ENCODE results near the gene UNC45B. TPM values are rescaled to one million over a fixed set of nuclear protein-coding genes. Genes with fewer than 3 reads are reported as not detected.
"Not testable (repeated sequence)": the region's sequence is repeated elsewhere in the genome, so short reads cannot be mapped to it uniquely, and the experiment has no call there.

UNC45B gene
- total RNA-seq, 8 experiments from 2014 or later, result 0.05 to 0.54 (median 0.19) TPM; not detected in 3

GRCh38 chr17:35213412-35213940, 65.9 kb downstream of the UNC45B start:
- no peak for ATAC-seq (replicated peaks in 6 of 8)
- Histone ChIP-seq H3K27ac (no peak overlapping the region), H3K4me3 (no peak overlapping the region), H3K4me1 (replicated peaks in 1 of 2) (no peaks in the 10 kb centered on the region)
- in situ Hi-C loops (cut with MboI; ENCODE audit: low pct_unique_long_range_greater_than_20kb in 2 of 9, low sequenced_read_pairs in 9 of 9, unreplicated experiment in 9 of 9), result no loop called here
- 27 to 100% (median 80%) methylated on average over 2 to 5 of the region's 5 CpGs for WGBS, 10 experiments

- in situ Hi-C loops (cut with MboI; ENCODE audit: low pct_unique_long_range_greater_than_20kb in 2 of 9, low sequenced_read_pairs in 9 of 9, unreplicated experiment in 9 of 9), result no loop called here
- no peak overlapping the region for H3K27ac ChIP-seq
- H3K4me3 ChIP-seq, result no peak overlapping the region
- WGBS, 10 experiments, result 29 to 82% (median 62%) methylated on average over 2 to 3 of the region's 3 CpGs; no CpG with 5 or more reads in 1 of the 10 experiments
- ATAC-seq (replicated peaks in 6 of 8), result no peak
- no peaks in the 10 kb centered on the region for H3K4me1 ChIP-seq (replicated peaks in 1 of 2)
These were observed 66.6 kb downstream of the UNC45B start for GRCh38 chr17:35214192-35214591.

GRCh38 chr17:35214631-35215273, 67.1 kb downstream of the UNC45B start:
- Histone ChIP-seq H3K4me3 (no peak overlapping the region), H3K4me1 (replicated peaks in 1 of 2) (no peaks in the 10 kb centered on the region), H3K27ac (no peak overlapping the region)
- WGBS, 10 experiments, result 4 to 60% (median 37%) methylated on average over 1 to 5 of the region's 5 CpGs; no CpG with 5 or more reads in 3 of the 10 experiments
- in situ Hi-C loops (cut with MboI; ENCODE audit: low pct_unique_long_range_greater_than_20kb in 2 of 9, low sequenced_read_pairs in 9 of 9, unreplicated experiment in 9 of 9), result no loop called here
- ATAC-seq (replicated peaks in 6 of 8), result no peak

- WGBS, 10 experiments, result 19 to 92% (median 73%) methylated on average over 1 to 5 of the region's 5 CpGs
- H3K27ac ChIP-seq, result no peak overlapping the region
- in situ Hi-C loops (cut with MboI; ENCODE audit: low pct_unique_long_range_greater_than_20kb in 2 of 9, low sequenced_read_pairs in 9 of 9, unreplicated experiment in 9 of 9), result no loop called here
- no peak overlapping the region for H3K4me3 ChIP-seq
- ATAC-seq (replicated peaks in 6 of 8), result no peak
- H3K4me1 ChIP-seq (replicated peaks in 1 of 2), result no peaks in the 10 kb centered on the region
These were observed 69.5 kb downstream of the UNC45B start for GRCh38 chr17:35217107-35217506.

- 31 to 100% (median 59%) methylated on average over 1 to 2 of the region's 2 CpGs; no CpG with 5 or more reads in 2 of the 10 experiments for WGBS, 10 experiments
These were observed 71.3 kb downstream of the UNC45B start for GRCh38 chr17:35218915-35219314.

GRCh38 chr17:35222452-35222851, 74.8 kb downstream of the UNC45B start:
- in situ Hi-C loops (cut with MboI; ENCODE audit: low pct_unique_long_range_greater_than_20kb in 2 of 9, low sequenced_read_pairs in 9 of 9, unreplicated experiment in 9 of 9), result no loop called here
- Histone ChIP-seq H3K4me1 (replicated peaks in 1 of 2) (no peaks in the 10 kb centered on the region), H3K27ac (no peak overlapping the region), H3K4me3 (no peak overlapping the region)
- WGBS, 10 experiments, result 80 to 100% (median 90%) methylated on average over 1 to 2 of the region's 2 CpGs; no CpG with 5 or more reads in 4 of the 10 experiments
- no peak for ATAC-seq (replicated peaks in 6 of 8)

More at GRCh38 chr17:35218915-35219314, 71.3 kb downstream of the UNC45B start:
- no peak overlapping the region for H3K4me3 ChIP-seq
- H3K4me1 ChIP-seq (replicated peaks in 1 of 2), result no peaks in the 10 kb centered on the region
- no peak overlapping the region for H3K27ac ChIP-seq
- ATAC-seq (replicated peaks in 6 of 8), result no peak
- in situ Hi-C loops (cut with MboI; ENCODE audit: low pct_unique_long_range_greater_than_20kb in 2 of 9, low sequenced_read_pairs in 9 of 9, unreplicated experiment in 9 of 9), result no loop called here

- in situ Hi-C loops (cut with MboI; ENCODE audit: low pct_unique_long_range_greater_than_20kb in 2 of 9, low sequenced_read_pairs in 9 of 9, unreplicated experiment in 9 of 9), result no loop called here
- no peak overlapping the region for H3K27ac ChIP-seq
- no peak overlapping the region for H3K4me3 ChIP-seq
- ATAC-seq (replicated peaks in 6 of 8), result no peak
- no peaks in the 10 kb centered on the region for H3K4me1 ChIP-seq (replicated peaks in 1 of 2)
- WGBS, 10 experiments, result 0 to 86% (median 29%) methylated on average over 1 of the region's 1 CpG; no CpG with 5 or more reads in 2 of the 10 experiments
These were observed 76.8 kb downstream of the UNC45B start for GRCh38 chr17:35224436-35224835.

GRCh38 chr17:35227546-35227945, 79.9 kb downstream of the UNC45B start:
- WGBS, 10 experiments, result 20 to 100% (median 100%) methylated on average over 1 to 2 of the region's 2 CpGs; no CpG with 5 or more reads in 2 of the 10 experiments
- Histone ChIP-seq H3K4me3 (no peak overlapping the region), H3K4me1 (replicated peaks in 1 of 2) (no peaks in the 10 kb centered on the region), H3K27ac (no peak overlapping the region)
- in situ Hi-C loops (cut with MboI; ENCODE audit: low pct_unique_long_range_greater_than_20kb in 2 of 9, low sequenced_read_pairs in 9 of 9, unreplicated experiment in 9 of 9), result no loop called here
- no peak for ATAC-seq (replicated peaks in 6 of 8)

GRCh38 chr17:35229638-35230037, 82.0 kb downstream of the UNC45B start:
- in situ Hi-C loops (cut with MboI; ENCODE audit: low pct_unique_long_range_greater_than_20kb in 2 of 9, low sequenced_read_pairs in 9 of 9, unreplicated experiment in 9 of 9), result no loop called here
- ATAC-seq (replicated peaks in 6 of 8), result no peak
- Histone ChIP-seq H3K4me1 (replicated peaks in 1 of 2) (no peaks in the 10 kb centered on the region), H3K27ac (no peak overlapping the region), H3K4me3 (no peak overlapping the region)
- 0 to 86% (median 38%) methylated on average over 1 of the region's 1 CpG; no CpG with 5 or more reads in 2 of the 10 experiments for WGBS, 10 experiments

- in situ Hi-C loops (cut with MboI; ENCODE audit: low pct_unique_long_range_greater_than_20kb in 2 of 9, low sequenced_read_pairs in 9 of 9, unreplicated experiment in 9 of 9); H3K4me3 ChIP-seq; H3K27ac ChIP-seq; ATAC-seq (replicated peaks in 6 of 8); H3K4me1 ChIP-seq (replicated peaks in 1 of 2): not testable (repeated sequence)
- 36 to 86% (median 67%) methylated on average over 1 to 4 of the region's 4 CpGs; no CpG with 5 or more reads in 6 of the 10 experiments for WGBS, 10 experiments
These were observed 86.7 kb downstream of the UNC45B start for GRCh38 chr17:35234315-35234714.

- ATAC-seq (replicated peaks in 6 of 8), result no peak
- in situ Hi-C loops (cut with MboI; ENCODE audit: low pct_unique_long_range_greater_than_20kb in 2 of 9, low sequenced_read_pairs in 9 of 9, unreplicated experiment in 9 of 9), result no loop called here
- H3K27ac ChIP-seq, result no peak overlapping the region
- no peaks in the 10 kb centered on the region for H3K4me1 ChIP-seq (replicated peaks in 1 of 2)
- no peak overlapping the region for H3K4me3 ChIP-seq
- 44 to 100% (median 76%) methylated on average over 1 to 3 of the region's 3 CpGs; no CpG with 5 or more reads in 1 of the 10 experiments for WGBS, 10 experiments
These were observed 87.7 kb downstream of the UNC45B start for GRCh38 chr17:35235289-35235688.

- H3K4me1 ChIP-seq (replicated peaks in 1 of 2), result no peaks in the 10 kb centered on the region
- ATAC-seq (replicated peaks in 6 of 8), result no peak
- WGBS, 10 experiments, result 0 to 53% (median 28%) methylated on average over 1 to 2 of the region's 2 CpGs; no CpG with 5 or more reads in 4 of the 10 experiments
- no peak overlapping the region for H3K4me3 ChIP-seq
- in situ Hi-C loops (cut with MboI; ENCODE audit: low pct_unique_long_range_greater_than_20kb in 2 of 9, low sequenced_read_pairs in 9 of 9, unreplicated experiment in 9 of 9), result no loop called here
- no peak overlapping the region for H3K27ac ChIP-seq
These were observed 88.3 kb downstream of the UNC45B start for GRCh38 chr17:35235917-35236316.

GRCh38 chr17:35236821-35237220, 89.2 kb downstream of the UNC45B start:
- Histone ChIP-seq H3K4me1 (replicated peaks in 1 of 2) (peaks cover 0 to 6% of the 10 kb centered on the region in 2 donors), H3K27ac (no peak overlapping the region), H3K4me3 (no peak overlapping the region)
- WGBS, 10 experiments, result 14 to 100% (median 59%) methylated on average over 1 to 5 of the region's 5 CpGs
- in situ Hi-C loops (cut with MboI; ENCODE audit: low pct_unique_long_range_greater_than_20kb in 2 of 9, low sequenced_read_pairs in 9 of 9, unreplicated experiment in 9 of 9), result no loop called here
- ATAC-seq (replicated peaks in 6 of 8), result no peak

- 0 to 100% (median 61%) methylated on average over 1 to 2 of the region's 2 CpGs; no CpG with 5 or more reads in 3 of the 10 experiments for WGBS, 10 experiments
- in situ Hi-C loops (cut with MboI; ENCODE audit: low pct_unique_long_range_greater_than_20kb in 2 of 9, low sequenced_read_pairs in 9 of 9, unreplicated experiment in 9 of 9), result no loop called here
- peaks cover 0 to 8% of the 10 kb centered on the region in 2 donors for H3K4me1 ChIP-seq (replicated peaks in 1 of 2)
- no peak overlapping the region for H3K27ac ChIP-seq
- ATAC-seq (replicated peaks in 6 of 8), result no peak
- no peak overlapping the region for H3K4me3 ChIP-seq
These were observed 91.2 kb downstream of the UNC45B start for GRCh38 chr17:35238821-35239220.

Data from motor neuron (in vitro differentiated cells).